Fibroblast of lung (primary cell): ENCODE results near the gene CNTNAP5. TPM values are rescaled to one million over a fixed set of nuclear protein-coding genes. Genes with fewer than 3 reads are reported as not detected.

Experiments
- DNase-seq, 2 donors: peaks; one replicate each; pipeline versions ENCODE4 v3.0.0 to v3.0.0-alpha.2; 2010; ENCODE audit warnings: low read depth in 2 of 2
- H2AFZ ChIP-seq: 2 replicates; pipeline ENCODE4 v1.5.1; 2012; ENCODE audit warnings: low read length, control low read depth, inconsistent platforms
- H3K27ac ChIP-seq: 2 replicates; pipeline ENCODE4 v1.5.1; 2011; ENCODE audit warnings: low read length, control low read depth; ENCODE audit not compliant: insufficient read depth
- H3K27me3 ChIP-seq: 2 replicates; pipeline ENCODE4 v1.5.1; 2011; ENCODE audit warnings: mild to moderate bottlenecking, low read length; ENCODE audit not compliant: control insufficient read depth, insufficient read depth
- H3K36me3 ChIP-seq: 2 replicates; pipeline ENCODE4 v1.5.1; 2011; ENCODE audit warnings: low read length; ENCODE audit not compliant: control insufficient read depth, insufficient read depth
- H3K4me1 ChIP-seq: 2 replicates; pipeline ENCODE4 v1.5.1; 2011; ENCODE audit warnings: low read length; ENCODE audit not compliant: control insufficient read depth, insufficient read depth; ENCODE audit errors: extremely low read depth
- H3K4me2 ChIP-seq: 2 replicates; pipeline ENCODE4 v1.5.1; 2011; ENCODE audit warnings: low read length, control low read depth; ENCODE audit not compliant: insufficient read depth; ENCODE audit errors: extremely low read depth
- H3K4me3 ChIP-seq, 4 experiments: fragments of 200-600 bp in 1 of 4; sonication (generic) in 1 of 4; replicated peaks in 1 of 4; 2 replicates each; pipeline ENCODE4 v1.5.1; 2011 to 2016; ENCODE audit warnings: low read length in 4 of 4, low read depth in 3 of 4, mild to moderate bottlenecking in 3 of 4, control low read depth in 2 of 4, inconsistent platforms in 1 of 4, mixed read lengths in 1 of 4; ENCODE audit not compliant: insufficient read depth in 1 of 4; ENCODE audit errors: control extremely low read depth in 1 of 4
- H3K79me2 ChIP-seq: 2 replicates; pipeline ENCODE4 v1.5.1; 2012; ENCODE audit warnings: mild to moderate bottlenecking, low read length, inconsistent platforms; ENCODE audit not compliant: control insufficient read depth, insufficient read depth
- H3K9ac ChIP-seq: 2 replicates; pipeline ENCODE4 v1.5.1; 2011; ENCODE audit warnings: mild to moderate bottlenecking, low read length, control low read depth; ENCODE audit not compliant: insufficient read depth
- H3K9me3 ChIP-seq: 2 replicates; pipeline ENCODE4 v1.5.1; 2012; ENCODE audit warnings: low read depth, low read length; ENCODE audit not compliant: control insufficient read depth, insufficient read depth
- H4K20me1 ChIP-seq: 2 replicates; pipeline ENCODE4 v1.5.1; 2011; ENCODE audit warnings: low read length; ENCODE audit not compliant: control insufficient read depth, insufficient read depth; ENCODE audit errors: extremely low read depth
- EZH2 ChIP-seq: IDR thresholded peaks from 2 replicates; pipeline ENCODE4 v1.5.1; 2012; ENCODE audit warnings: low read length, control low read depth, mild to moderate bottlenecking; ENCODE audit errors: missing control alignments
- polyA plus RNA-seq, 2 donors: library from polyadenylated mRNA; depleted of rRNA in 1 of 2; stranded (reverse) in 1 of 2; unstranded in 1 of 2; fragments of >200 nt; gene quantifications; 2 replicates each; pipeline ENCODE4 v1.2.1, GENCODE V29; 2011 to 2012; ENCODE audit warnings: missing spikeins in 1 of 2
- total RNA-seq: library from RNA; depleted of rRNA; stranded (reverse); fragments of >200 nt; gene quantifications from 2 replicates; pipeline ENCODE4 v1.2.1, GENCODE V29; 2014
- TF ChIP-seq, protein P1 (sequence below), 2 donors: IDR thresholded peaks in 1 of 2; conservative IDR thresholded peaks in 1 of 2; 1 replicate in 1 of 2; 2 replicates in 1 of 2; pipeline ENCODE4 v1.5.1; 2011 to 2012; ENCODE audit warnings: low read length in 2 of 2, control low read depth in 1 of 2, inconsistent platforms in 1 of 2, low read depth in 1 of 2, mild to moderate bottlenecking in 1 of 2

The CNTNAP5 gene
- total and polyA plus RNA-seq, 2 donors (not counting 1 experiment from before 2014, with no cell fraction given) = not detected

DNA sequence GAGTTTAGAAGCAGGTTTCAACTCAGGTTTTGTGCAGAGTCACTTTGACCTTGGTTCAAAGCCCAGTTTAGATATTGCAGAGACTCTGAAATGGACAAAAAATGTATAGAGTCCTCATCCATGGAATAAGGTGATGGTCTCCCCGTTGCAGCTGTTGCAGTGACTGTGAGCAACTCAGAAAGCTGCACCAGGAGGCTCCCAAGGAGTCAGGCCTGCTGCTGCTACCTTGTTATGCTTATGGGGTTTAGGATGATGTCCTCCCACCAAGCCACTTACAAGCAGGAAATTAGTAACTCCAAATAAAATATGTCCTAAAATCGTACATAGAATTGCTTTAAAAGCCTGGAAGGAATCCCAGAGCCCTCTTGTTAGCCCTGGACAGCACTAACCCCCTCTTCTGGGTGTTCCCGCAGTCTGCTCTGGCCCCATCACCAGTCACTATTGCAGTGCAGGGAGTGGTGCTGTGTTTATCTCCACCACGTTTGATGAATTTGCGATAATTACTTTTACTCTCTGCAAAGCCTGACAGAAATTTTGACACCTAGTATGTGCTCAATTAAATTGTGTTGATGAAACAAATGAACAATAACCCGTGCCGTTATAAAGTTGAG is 189.0 kb downstream of the CNTNAP5 start:
- Histone ChIP-seq H3K9ac (no peak overlapping the region), H3K4me3 (no peak overlapping the region), H3K79me2 (no peaks in the 10 kb centered on the region), H4K20me1 (no peaks in the 10 kb centered on the region), H3K9me3 (no peaks in the 10 kb centered on the region), H3K4me1 (no peaks in the 10 kb centered on the region), H3K27me3 (no peaks in the 10 kb centered on the region), H2AFZ (no peak overlapping the region), H3K27ac (no peak overlapping the region), H3K4me2 (no peak overlapping the region), H3K36me3 (no peaks in the 10 kb centered on the region)
- TF ChIP-seq EZH2 = no peak
- TF ChIP-seq, protein P1, sequence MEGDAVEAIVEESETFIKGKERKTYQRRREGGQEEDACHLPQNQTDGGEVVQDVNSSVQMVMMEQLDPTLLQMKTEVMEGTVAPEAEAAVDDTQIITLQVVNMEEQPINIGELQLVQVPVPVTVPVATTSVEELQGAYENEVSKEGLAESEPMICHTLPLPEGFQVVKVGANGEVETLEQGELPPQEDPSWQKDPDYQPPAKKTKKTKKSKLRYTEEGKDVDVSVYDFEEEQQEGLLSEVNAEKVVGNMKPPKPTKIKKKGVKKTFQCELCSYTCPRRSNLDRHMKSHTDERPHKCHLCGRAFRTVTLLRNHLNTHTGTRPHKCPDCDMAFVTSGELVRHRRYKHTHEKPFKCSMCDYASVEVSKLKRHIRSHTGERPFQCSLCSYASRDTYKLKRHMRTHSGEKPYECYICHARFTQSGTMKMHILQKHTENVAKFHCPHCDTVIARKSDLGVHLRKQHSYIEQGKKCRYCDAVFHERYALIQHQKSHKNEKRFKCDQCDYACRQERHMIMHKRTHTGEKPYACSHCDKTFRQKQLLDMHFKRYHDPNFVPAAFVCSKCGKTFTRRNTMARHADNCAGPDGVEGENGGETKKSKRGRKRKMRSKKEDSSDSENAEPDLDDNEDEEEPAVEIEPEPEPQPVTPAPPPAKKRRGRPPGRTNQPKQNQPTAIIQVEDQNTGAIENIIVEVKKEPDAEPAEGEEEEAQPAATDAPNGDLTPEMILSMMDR (conservative IDR thresholded peaks at IDR 0.05 in 1 of 2, IDR thresholded peaks at IDR 0.05 in 1 of 2; ENCODE audit: low read depth in 1 of 2, low read length in 2 of 2) = no peak
- no peak for DNase-seq

DNA sequence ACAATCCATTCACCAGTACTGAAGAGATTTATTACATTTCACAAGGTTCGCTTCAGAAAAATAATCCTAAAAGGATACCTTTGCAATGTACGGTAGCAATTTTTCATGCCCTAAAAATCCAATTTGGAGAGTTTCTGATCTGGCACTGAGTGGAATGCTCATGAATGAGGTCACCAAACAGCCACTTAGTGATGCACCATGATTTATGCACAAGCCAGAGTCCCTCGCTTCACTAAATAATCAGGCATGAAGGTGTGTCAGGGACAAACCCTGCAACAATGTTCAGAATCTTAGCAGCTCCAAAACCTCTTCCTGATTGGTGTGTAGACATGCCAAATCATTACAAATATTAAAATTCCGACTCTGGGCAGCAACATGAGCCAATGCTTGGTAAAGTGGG is 221.1 kb downstream of the CNTNAP5 start:
- DNase-seq = no peak
- no peak overlapping the region for H2AFZ ChIP-seq
- no peaks in the 10 kb centered on the region for H3K36me3 ChIP-seq
- H3K9me3 ChIP-seq = no peaks in the 10 kb centered on the region
- no peaks in the 10 kb centered on the region for H4K20me1 ChIP-seq
- no peaks in the 10 kb centered on the region for H3K79me2 ChIP-seq
- no peak overlapping the region for H3K4me2 ChIP-seq
- H3K4me3 ChIP-seq = no peak overlapping the region
- H3K27ac ChIP-seq = no peak overlapping the region
- no peaks in the 10 kb centered on the region for H3K27me3 ChIP-seq
- TF ChIP-seq, protein P1 (conservative IDR thresholded peaks at IDR 0.05 in 1 of 2, IDR thresholded peaks at IDR 0.05 in 1 of 2; ENCODE audit: low read depth in 1 of 2, low read length in 2 of 2) = no peak
- no peak for TF ChIP-seq EZH2
- H3K4me1 ChIP-seq = no peaks in the 10 kb centered on the region
- no peak overlapping the region for H3K9ac ChIP-seq

DNA sequence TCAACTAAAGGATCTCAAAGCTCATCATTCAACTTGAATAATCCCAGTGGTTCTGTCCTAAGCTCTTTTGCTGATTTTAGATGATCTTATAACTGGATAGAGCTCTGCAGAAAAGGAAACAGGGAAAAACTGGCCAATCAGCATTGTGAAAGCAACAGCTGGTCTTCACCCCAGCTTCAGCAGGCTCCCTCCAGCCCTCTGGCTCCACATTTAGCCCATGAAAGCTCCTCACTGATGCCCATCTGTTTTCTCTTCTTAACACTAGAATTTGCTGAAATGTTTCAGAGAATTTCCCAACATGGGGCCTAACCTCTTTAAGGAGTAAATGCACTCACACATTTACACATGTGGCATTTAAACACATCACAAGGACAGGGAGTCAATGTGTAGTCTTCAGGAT is 223.3 kb downstream of the CNTNAP5 start:
- H3K4me1 ChIP-seq = no peaks in the 10 kb centered on the region
- no peaks in the 10 kb centered on the region for H3K9me3 ChIP-seq
- no peaks in the 10 kb centered on the region for H4K20me1 ChIP-seq
- H2AFZ ChIP-seq = no peak overlapping the region
- no peak overlapping the region for H3K27ac ChIP-seq
- H3K4me2 ChIP-seq = no peak overlapping the region
- no peaks in the 10 kb centered on the region for H3K27me3 ChIP-seq
- TF ChIP-seq EZH2 = no peak
- TF ChIP-seq, protein P1 (conservative IDR thresholded peaks at IDR 0.05 in 1 of 2, IDR thresholded peaks at IDR 0.05 in 1 of 2; ENCODE audit: low read depth in 1 of 2, low read length in 2 of 2) = no peak
- no peak for DNase-seq
- H3K36me3 ChIP-seq = no peaks in the 10 kb centered on the region
- H3K9ac ChIP-seq = no peak overlapping the region
- no peak overlapping the region for H3K4me3 ChIP-seq
- H3K79me2 ChIP-seq = no peaks in the 10 kb centered on the region
